Skeletal muscle tissue (tissue), 4 donors: ENCODE results near the gene LGALS13. TPM values are rescaled to one million over a fixed set of nuclear protein-coding genes. Genes with fewer than 3 reads are reported as not detected.

Source experiments
- H3K27ac ChIP-seq: one replicate; pipeline ENCODE4 v1.7.0; 2013; ENCODE audit warnings: mild to moderate bottlenecking, low read depth, low read length, inconsistent platforms
- H3K27me3 ChIP-seq, 3 donors: one replicate each; pipeline ENCODE4 v1.7.0; 2013; ENCODE audit warnings: low read length in 3 of 3; ENCODE audit not compliant: control insufficient read depth in 3 of 3, insufficient read depth in 3 of 3
- H3K36me3 ChIP-seq, 3 donors: one replicate each; pipeline ENCODE4 v1.7.0; 2013; ENCODE audit warnings: low read length in 3 of 3; ENCODE audit not compliant: control insufficient read depth in 3 of 3, insufficient read depth in 3 of 3
- H3K4me1 ChIP-seq, 3 donors: one replicate each; pipeline ENCODE4 v1.7.0; 2013; ENCODE audit warnings: low read length in 3 of 3, mild to moderate bottlenecking in 3 of 3; ENCODE audit not compliant: control insufficient read depth in 3 of 3, insufficient read depth in 3 of 3
- H3K4me3 ChIP-seq, 3 donors: one replicate each; pipeline ENCODE4 v1.7.0; 2013; ENCODE audit warnings: low read length in 3 of 3
- H3K9ac ChIP-seq, 3 donors: one replicate each; pipeline ENCODE4 v1.7.0; 2013; ENCODE audit warnings: low read length in 3 of 3, mild to moderate bottlenecking in 3 of 3, moderate library complexity in 2 of 3, low read depth in 1 of 3
- H3K9me3 ChIP-seq, 3 donors: one replicate each; pipeline ENCODE4 v1.7.0; 2013; ENCODE audit warnings: low read length in 3 of 3; ENCODE audit not compliant: control insufficient read depth in 3 of 3
- total RNA-seq: library from RNA; depleted of rRNA; stranded (reverse); fragments of >200 nt; gene quantifications from one replicate; pipeline ENCODE4 v1.2.3, GENCODE V29; 2014
- donor health status: Osteomylitis.

Gene LGALS13
- total RNA-seq, 1 donor from 2014 or later: not detected

GRCh38 chr19:39582442-39582841, 19.9 kb upstream of the LGALS13 start:
- Histone ChIP-seq H3K9ac (no peak overlapping the region), H3K4me3 (no peak overlapping the region), H3K27ac (no peak overlapping the region), H3K9me3 (no peaks in the 10 kb centered on the region), H3K27me3 (peaks cover 5 to 12% (median 10%) of the 10 kb centered on the region in 3 donors), H3K36me3 (no peaks in the 10 kb centered on the region), H3K4me1 (no peaks in the 10 kb centered on the region)

GRCh38 chr19:39582891-39583625, 19.3 kb upstream of the LGALS13 start:
- Histone ChIP-seq H3K36me3 (no peaks in the 10 kb centered on the region), H3K9ac (no peak overlapping the region), H3K27me3 (peaks cover 5 to 12% (median 10%) of the 10 kb centered on the region in 3 donors), H3K4me3 (no peak overlapping the region), H3K9me3 (no peaks in the 10 kb centered on the region), H3K4me1 (no peaks in the 10 kb centered on the region), H3K27ac (no peak overlapping the region)

- Histone ChIP-seq H3K36me3 (no peaks in the 10 kb centered on the region), H3K27ac (no peak overlapping the region), H3K9ac (no peak overlapping the region), H3K9me3 (no peaks in the 10 kb centered on the region), H3K4me1 (no peaks in the 10 kb centered on the region), H3K27me3 (peaks cover 3 to 5% (median 3%) of the 10 kb centered on the region in 3 donors), H3K4me3 (no peak overlapping the region)
Observed at GRCh38 chr19:39587496-39587895, 14.8 kb upstream of the LGALS13 start.

GRCh38 chr19:39588066-39588465, 14.3 kb upstream of the LGALS13 start:
- no peaks in the 10 kb centered on the region for H3K9me3 ChIP-seq
- H3K27me3 ChIP-seq: peaks cover 3 to 5% (median 3%) of the 10 kb centered on the region in 3 donors
- H3K4me1 ChIP-seq: no peaks in the 10 kb centered on the region
- no peak overlapping the region for H3K9ac ChIP-seq
- H3K4me3 ChIP-seq: no peak overlapping the region
- no peaks in the 10 kb centered on the region for H3K36me3 ChIP-seq
- H3K27ac ChIP-seq: no peak overlapping the region

- H3K4me1 ChIP-seq: no peaks in the 10 kb centered on the region
- no peak overlapping the region for H3K4me3 ChIP-seq
- H3K27ac ChIP-seq: no peak overlapping the region
- H3K9me3 ChIP-seq: no peaks in the 10 kb centered on the region
- H3K9ac ChIP-seq: no peak overlapping the region
- H3K36me3 ChIP-seq: no peaks in the 10 kb centered on the region
- H3K27me3 ChIP-seq: peaks cover 0 to 5% (median 0%) of the 10 kb centered on the region in 3 donors
Observed at GRCh38 chr19:39590265-39590664, 12.1 kb upstream of the LGALS13 start.

- no peak overlapping the region for H3K4me3 ChIP-seq
- H3K36me3 ChIP-seq: no peaks in the 10 kb centered on the region
- peaks cover 0 to 8% (median 4%) of the 10 kb centered on the region in 3 donors for H3K27me3 ChIP-seq
- no peaks in the 10 kb centered on the region for H3K9me3 ChIP-seq
- no peak overlapping the region for H3K27ac ChIP-seq
- H3K4me1 ChIP-seq: no peaks in the 10 kb centered on the region
- no peak overlapping the region for H3K9ac ChIP-seq
Observed at GRCh38 chr19:39592381-39592780, 9.9 kb upstream of the LGALS13 start.

- Histone ChIP-seq H3K4me1 (no peaks in the 10 kb centered on the region), H3K27me3 (peaks cover 0 to 8% (median 4%) of the 10 kb centered on the region in 3 donors), H3K27ac (no peak overlapping the region), H3K4me3 (no peak overlapping the region), H3K9me3 (no peaks in the 10 kb centered on the region), H3K9ac (no peak overlapping the region), H3K36me3 (no peaks in the 10 kb centered on the region)
Observed at GRCh38 chr19:39595950-39596349, 6.4 kb upstream of the LGALS13 start.

- H3K4me3 ChIP-seq: no peak overlapping the region
- H3K36me3 ChIP-seq: no peaks in the 10 kb centered on the region
- H3K27me3 ChIP-seq: peaks cover 2 to 8% (median 4%) of the 10 kb centered on the region in 3 donors
- no peaks in the 10 kb centered on the region for H3K4me1 ChIP-seq
- H3K9me3 ChIP-seq: no peaks in the 10 kb centered on the region
- no peak overlapping the region for H3K9ac ChIP-seq
- H3K27ac ChIP-seq: no peak overlapping the region
Observed at GRCh38 chr19:39596911-39597310, 5.4 kb upstream of the LGALS13 start.

GRCh38 chr19:39599116-39599515, 3.2 kb upstream of the LGALS13 start:
- no peak overlapping the region for H3K4me3 ChIP-seq
- H3K27ac ChIP-seq: no peak overlapping the region
- H3K27me3 ChIP-seq: peaks cover 2 to 8% (median 8%) of the 10 kb centered on the region in 3 donors
- no peaks in the 10 kb centered on the region for H3K36me3 ChIP-seq
- H3K9ac ChIP-seq: no peak overlapping the region
- no peaks in the 10 kb centered on the region for H3K9me3 ChIP-seq
- H3K4me1 ChIP-seq: no peaks in the 10 kb centered on the region

- no peaks in the 10 kb centered on the region for H3K4me1 ChIP-seq
- no peak overlapping the region for H3K27ac ChIP-seq
- no peak overlapping the region for H3K9ac ChIP-seq
- no peaks in the 10 kb centered on the region for H3K9me3 ChIP-seq
- peaks cover 0 to 10% (median 4%) of the 10 kb centered on the region in 3 donors for H3K27me3 ChIP-seq
- H3K4me3 ChIP-seq: no peak overlapping the region
- no peaks in the 10 kb centered on the region for H3K36me3 ChIP-seq
Observed at GRCh38 chr19:39603825-39604224, 1.5 kb downstream of the LGALS13 start.
